Dedifferentiated amniotic fluid mesenchymal stem cell (primary cell): ENCODE data around the gene AOX1.
"Not testable (repeated sequence)": the region's sequence is repeated elsewhere in the genome, so short reads cannot be mapped to it uniquely, and the experiment has no call there.

Experiments
- DNase-seq: peaks from one replicate; pipeline ENCODE4 v3.0.0-alpha.2; 2016; ENCODE audit errors: extremely low spot score

Gene AOX1

DNA sequence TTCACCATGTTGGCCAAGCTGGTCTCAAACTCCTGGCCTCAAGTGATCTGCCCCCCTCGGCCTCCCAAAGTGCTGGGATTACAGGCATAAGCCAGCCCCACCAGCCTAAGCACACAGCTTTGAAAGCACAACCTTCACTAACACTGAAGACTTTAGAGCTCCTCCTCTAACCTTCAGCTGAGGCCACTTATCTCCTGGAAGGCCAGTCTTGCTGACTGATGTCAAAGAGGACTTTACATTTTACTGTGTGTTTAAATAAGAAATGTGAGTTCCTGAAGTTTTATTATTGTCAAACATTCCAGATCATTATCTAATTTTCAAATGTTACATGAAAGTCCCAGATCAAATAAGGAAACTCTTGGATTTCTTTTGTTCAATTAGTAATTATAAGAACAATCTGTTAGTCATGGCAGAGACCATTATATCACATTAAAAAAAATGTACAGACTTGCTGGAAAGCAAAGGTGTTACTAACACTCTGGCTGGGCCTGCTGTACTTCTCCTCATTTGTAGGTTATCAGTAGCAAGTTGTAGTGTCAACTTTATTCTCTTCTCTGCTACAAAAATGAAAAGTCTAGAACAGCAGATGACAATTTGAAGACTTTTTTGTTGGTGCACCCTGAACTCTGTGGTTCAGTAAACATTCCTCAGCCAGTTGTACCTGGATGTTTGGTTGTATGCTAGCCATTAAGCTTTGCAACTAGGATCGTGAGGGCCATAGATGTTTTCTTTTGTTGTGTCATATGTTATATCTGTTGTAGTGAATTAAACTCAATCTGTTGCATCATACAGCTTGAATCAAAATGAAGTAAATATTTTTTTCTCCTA is 80.0 kb downstream of the AOX1 start:
- no peak for DNase-seq

DNA sequence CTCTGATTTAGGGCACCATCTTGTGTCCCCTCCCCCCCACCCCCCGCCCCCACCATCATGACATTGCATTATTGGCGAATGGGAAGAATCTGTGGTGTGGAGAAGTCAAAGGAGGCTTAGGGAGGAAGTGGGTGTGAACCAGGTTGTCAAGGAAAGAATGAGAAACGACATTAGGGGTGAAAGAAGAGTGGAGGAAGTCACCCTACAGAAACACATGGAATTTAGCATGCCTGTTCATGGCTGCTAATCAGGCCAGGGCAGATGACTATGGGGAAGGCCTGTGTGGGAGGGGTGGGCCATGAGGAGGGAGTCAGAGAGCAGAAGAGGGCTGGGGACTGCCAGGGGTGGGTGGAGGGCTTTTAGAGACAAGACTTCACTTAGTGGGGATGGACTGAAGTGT is 81.6 kb downstream of the AOX1 start:
- no peak for DNase-seq

DNA sequence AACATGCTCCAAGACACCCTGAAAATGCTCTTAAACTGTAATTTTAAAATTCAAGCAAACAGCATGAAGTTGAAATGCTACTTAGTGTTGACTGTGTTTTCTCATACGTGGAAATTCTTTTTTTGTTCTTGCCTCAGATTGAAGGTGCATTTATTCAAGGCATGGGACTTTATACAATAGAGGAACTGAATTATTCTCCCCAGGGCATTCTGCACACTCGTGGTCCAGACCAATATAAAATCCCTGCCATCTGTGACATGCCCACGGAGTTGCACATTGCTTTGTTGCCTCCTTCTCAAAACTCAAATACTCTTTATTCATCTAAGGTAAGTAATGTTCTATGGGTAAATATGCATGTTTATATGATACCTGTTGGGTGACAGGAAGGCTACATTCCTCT is 82.7 kb downstream of the AOX1 start:
- DNase-seq: no peak

DNA sequence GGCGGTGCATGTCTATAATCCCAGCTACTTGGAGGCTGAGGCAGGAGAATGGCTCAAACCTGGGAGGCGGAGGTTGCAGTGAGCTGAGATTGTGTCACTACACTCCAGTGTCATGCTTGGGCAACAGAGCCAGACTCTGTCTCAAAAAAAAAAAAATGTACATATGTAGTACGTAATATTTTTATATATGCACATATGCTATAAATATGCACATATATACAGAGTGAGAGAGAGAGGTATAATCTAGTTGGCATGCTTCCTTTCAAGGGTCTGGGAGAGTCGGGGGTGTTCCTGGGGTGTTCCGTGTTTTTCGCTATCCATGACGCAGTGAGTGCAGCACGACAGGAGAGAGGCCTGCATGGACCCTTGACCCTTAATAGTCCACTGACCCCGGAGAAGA is 83.5 kb downstream of the AOX1 start:
- no peak for DNase-seq

DNA sequence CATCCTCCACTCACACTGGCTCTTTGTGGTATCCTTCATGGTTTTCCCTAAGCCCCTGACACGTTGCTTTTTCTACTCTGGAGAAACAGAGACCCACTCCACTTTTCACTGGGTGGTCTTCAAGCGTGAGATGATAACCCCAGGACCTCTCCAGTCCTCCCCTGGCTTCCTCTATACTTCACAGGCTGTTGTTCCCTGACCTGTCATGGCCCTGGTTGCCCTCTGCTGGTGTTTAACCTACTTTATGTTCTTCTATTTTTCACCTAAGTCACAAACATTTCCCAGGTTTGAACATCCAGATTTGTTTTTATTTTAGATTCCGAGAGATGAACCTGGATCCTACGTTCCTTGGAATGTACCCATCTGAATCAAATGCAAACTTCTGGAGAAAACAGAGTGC is 84.5 kb downstream of the AOX1 start:
- no peak for DNase-seq

DNA sequence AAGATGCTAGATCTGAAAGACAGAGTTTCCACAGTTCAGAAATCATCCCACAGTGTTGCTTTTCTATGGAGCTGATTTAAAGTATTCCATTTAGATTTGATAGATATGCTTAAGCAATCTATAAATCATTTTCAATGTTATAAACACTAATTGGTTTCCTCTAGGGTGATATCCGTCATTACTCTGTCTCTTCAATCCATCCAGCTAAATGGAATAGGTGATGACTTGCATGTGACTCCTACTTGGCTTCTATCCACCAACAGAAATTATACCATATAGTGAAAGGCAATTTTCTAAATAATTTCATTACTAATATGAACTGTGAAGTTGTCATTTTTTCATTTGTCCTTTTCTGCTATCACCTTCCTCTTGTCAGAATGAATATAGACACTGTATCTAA is 84.9 kb downstream of the AOX1 start:
- no peak for DNase-seq

DNA sequence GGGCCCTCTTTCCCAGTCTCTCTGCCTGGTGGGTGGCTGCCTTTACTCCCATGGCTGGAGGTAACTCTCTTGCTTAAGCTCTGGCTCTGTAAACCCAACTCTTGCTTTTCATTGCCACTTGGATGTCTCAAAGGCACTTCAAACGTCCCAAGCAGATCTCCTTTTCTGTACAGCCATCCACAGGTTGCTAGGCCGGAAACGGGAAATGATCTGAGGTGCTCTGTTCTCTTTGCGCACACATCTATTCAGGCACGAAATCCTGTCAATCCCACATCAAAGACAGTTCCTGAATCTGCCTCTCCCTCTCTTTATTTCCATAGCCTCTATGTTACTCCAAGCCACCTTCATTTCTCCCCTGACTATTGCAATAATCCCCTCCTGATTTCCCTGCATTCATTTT is 87.4 kb downstream of the AOX1 start:
- DNase-seq: no peak

DNA sequence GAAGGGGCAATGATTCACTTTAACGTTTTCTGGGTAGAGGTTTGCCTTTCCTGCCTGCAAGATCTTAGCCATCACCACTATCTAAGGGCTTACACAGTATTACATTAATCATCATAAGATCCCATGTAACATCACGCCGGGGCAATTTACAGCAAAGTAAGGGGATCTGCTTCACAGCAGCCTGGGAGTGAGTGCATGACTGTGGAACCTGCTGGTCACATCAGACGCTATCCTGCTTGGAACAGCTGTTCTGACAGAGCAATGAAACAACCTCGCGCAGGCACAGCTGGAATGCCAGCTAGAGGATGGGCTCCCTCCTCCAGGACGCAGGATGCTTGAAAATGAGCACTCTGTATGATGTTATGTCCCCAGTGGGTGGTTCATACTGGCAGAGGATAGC is 89.0 kb downstream of the AOX1 start:
- no peak for DNase-seq

DNA sequence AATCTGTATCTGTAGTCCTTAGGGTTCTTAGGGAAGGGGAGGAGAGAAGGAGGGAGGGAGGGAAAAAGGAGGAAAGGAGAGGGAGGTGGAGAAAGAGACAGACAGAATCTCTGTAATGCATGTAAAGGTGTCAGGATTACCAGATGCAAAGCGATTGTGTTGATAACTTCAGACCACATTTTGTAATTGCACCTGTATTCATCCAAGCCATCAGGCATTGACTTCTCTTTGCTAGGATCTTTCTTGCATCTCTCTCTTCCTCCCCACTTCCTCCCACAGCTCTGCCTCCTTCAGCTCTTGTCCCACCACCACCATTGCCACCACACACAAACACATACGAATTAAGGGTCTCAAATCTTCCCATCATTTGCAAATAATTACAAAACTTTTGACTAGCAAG is 91.4 kb downstream of the AOX1 start:
- no peak for DNase-seq

DNA sequence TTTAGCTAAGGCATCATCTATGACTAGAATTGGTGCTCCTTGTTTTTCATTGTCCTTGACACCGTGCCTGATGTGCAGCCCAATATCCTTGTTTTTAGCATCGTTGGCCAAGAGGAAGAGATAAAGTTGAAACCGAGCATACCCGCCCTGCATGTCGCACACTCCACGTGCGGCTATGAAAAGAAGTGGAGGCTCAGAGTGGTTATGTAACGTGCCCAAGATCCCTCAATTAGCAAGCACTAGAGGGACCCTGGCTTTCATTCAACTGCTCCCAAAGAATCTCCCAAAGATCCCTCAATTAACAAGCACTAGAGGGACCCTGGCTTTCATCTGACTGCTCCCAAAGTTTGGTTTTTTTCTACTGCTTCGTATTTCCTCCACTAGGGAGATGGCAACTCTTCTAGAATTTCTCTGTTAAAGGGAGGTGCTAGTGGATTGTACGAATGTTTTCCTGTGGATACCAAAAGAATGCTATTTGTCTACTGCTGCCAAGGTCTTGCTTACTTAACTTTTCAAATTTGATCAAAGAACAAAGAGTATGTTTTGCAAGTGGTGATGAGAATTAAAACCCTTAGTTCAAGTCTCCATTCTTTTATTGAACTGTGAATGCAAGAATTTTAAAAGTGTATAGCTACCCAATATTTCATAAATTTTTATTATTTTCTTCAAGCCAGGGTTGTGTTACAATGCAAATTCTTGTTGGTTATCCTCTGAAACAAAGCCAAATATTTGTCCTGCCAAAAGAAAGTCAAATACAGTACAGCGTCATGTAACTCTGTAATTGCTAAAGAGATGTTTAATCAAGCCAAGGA is 92.1 kb downstream of the AOX1 start:
- peak; percentile 87 for DNase-seq

DNA sequence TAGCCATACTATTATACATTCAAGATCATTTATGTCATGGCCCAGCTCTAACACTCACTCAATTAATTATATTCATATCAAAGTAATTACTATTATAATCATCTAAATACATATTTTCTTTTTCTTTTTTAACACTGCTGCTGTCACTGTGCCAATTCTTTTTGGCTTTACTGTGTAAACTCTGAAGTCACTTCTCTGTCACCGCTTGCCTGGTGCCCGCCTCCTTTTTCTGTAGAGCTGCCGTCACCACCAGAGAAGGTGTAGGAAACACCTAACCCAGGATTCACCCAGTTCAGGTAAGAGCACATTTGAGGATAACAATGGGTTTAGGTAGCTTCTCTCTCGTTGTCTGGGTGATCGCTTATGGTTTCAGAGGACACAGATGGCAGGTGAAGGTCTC is 93.3 kb downstream of the AOX1 start:
- DNase-seq: no peak

DNA sequence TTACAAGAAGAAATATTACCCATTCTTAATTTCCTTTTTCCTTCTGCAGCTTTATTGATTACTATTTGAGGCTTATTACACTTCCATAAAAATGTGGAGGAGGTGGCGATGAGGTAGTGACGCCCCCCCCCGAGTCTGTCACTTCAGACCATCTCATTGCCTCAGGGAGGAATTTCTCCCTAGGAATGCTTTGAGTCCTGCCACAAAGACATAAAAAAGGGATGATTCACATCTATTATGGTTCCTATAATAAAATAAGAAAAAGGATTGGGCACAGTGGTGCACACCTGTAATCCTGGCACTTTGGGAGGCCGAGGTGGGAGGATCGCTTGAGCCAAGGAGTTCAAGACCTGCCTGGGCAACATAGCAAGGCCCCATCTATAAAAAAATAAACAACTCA is 93.7 kb downstream of the AOX1 start:
- no peak for DNase-seq

DNA sequence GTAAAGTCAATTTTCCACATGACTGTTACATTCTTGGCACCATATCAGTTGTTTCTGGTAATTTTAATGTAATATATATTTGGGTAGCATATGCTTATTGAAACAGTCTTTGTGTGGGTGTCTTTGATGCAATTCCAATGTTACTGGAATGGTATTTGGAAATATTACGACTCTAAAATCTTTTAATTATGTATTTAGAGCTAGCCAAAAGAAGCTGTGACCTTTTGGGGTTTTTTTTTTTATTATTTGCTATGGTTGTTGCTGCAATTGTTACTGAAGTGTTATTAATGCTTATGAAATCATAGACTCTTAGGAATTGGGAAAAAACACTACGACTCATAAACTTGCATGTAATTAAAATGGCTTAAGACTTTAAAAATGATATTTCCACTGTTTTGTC is 95.9 kb downstream of the AOX1 start:
- no peak for DNase-seq

DNA sequence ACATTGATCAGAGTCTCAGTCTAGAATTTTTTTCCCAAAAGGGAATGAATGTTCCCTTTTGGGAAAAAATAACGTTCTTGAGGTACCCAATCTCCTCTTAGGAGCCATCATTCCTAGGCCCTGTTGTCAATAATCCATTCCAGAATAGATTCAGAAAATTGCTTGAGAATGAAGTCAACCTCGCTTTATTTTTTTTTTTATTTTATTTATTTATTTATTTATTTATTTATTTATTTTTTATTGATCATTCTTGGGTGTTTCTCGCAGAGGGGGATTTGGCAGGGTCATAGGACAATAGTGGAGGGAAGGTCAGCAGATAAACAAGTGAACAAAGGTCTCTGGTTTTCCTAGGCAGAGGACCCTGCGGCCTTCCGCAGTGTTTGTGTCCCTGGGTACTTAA is 96.6 kb downstream of the AOX1 start:
- not testable (repeated sequence) for DNase-seq

DNA sequence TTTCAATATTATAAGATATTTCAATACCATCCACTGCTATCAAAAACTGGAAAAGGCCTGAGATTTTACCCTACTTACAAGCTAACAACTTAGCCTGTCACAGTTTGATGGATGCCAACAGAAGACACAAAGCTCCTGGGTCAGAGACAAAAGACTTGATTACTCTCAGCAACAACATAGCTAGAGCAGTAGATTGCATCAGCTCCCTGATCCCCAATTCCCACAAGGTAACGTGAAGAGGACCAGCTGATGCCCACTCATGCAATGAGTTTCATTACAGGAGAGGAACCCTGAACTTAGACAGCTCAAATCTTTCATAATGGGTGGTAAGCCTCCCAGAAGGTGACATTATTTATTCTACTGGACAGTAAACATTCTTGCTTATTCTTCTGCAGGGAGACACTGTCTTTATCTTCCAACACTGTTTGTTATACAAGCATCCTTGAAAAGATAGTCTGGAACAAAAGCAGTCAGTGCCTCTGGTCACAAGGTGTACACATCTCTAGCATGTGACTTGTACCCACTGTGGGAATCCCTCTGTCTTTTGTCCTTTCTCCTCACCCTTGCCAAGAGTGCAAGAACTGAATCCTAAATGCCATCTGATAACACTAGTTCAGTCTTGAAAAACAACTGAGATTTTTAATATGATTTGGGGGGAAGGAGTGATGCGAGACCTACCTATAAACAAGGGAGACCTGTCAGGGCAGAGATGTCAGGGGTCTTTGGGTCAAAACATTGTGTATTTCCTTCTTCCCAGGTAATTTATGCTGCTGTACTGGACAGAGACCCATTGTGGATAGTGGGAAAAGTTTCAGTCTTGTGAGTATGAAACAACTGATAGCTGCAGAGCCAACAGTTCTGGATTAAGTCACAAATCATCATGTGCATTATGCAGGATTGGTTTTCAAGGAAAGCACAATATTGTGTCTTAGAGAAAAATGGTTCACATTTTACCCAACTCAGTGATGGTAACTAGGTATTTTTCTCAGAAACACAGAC is 102.4 kb downstream of the AOX1 start:
- DNase-seq: no peak

DNA sequence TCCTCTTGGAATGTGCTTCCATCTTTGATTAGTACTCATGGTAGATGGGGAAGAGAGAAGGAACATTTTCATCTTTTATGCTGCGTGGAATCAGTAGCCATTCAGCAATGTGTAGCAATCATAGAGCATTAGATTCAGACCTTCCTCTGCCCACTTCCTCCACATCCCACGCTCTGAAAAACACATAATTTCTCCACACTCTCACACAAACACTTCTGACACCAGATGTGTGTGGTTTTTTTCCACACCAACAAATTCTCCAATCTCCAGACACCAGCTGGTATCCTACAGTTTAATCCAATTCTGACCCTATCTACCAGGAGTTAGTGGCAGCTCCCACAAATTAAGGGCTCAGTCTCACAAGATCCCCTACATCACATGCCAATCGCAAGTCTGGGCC is 103.3 kb downstream of the AOX1 start:
- no peak for DNase-seq

DNA sequence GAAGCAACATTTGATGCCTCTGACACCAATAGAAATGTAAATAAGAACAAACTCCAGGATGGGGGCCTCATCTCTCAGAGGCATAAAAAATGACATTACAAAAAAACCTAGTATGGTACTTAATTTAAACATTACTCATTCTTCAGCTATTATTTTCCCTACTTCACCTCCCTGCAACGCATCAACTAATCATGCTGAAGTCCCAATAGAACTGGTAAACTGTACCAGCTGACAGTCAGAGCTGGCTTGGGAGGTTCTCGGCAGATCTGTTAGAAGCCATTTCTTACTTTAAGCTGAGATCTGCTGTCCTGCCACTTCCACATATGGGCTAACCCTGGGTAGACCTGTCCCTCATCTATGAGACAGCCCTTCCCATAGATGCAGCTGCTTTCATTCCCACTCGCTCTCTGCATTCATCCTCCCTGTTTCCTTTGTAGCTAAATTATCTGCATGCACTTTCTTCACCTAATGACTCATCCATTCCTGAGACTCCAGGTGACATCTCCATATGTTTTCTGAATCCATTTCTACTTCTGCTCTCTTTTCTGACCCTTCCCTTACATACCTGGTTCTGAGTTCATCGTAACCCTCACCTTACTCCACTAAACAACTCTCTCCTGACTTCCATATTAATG is 108.1 kb downstream of the AOX1 start:
- no peak for DNase-seq

DNA sequence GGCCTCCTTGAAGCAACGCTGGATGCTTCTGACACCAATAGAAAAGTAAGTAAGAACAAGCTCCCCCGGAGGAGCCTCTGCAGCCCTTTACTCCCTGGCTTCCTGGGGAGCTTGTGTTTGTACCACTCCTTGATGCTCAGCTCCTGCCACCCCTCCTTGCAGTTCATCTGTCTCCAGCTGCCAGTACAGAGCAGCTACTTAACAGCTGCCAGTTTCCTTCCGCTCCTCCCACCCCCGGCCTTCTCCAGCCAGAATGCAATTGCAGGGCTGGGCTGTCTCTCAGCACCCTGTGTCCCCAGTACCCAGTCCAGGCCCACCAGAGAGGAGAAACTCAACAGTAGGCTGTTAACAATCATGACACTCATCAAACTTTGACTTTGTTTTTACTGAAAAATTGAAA is 109.4 kb downstream of the AOX1 start:
- DNase-seq: no peak

DNA sequence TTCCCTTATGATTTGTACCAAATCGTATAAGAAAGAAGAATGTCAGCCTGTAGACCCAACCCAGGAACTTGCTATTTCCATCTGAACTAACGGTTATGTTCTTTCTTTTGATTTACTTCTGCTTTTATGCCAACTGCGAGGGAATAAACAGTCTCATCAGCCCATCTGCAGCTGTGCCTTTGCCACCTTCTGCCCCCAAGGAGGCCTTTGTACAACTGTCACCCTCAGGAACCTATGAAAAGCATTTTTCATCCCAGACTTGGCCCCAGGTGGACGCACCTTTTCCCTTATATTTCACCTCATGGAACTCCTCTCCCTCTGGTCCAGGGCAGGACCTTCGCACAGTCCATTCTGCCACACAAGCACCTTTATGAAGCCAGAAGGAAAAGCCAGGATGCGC is 109.8 kb downstream of the AOX1 start:
- DNase-seq: no peak

DNA sequence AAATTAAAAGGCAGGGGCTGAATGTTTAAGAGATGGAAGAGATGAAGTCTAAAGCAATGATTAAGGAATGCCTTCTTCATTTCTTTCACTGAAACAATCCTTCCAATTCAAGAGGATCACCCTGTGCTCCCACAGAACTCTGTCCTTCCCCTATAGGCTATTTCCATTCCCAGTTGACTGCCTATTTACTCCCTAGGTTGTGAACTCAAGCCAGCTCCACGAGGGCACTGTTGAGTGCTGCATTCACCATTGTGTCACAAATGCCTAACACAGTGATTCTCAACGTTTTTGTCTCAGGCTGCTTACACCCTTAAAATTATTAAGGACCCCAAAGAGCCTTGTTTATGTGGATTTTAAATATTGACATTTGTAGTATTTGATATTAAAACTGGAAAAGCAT is 112.4 kb downstream of the AOX1 start:
- DNase-seq: no peak

DNA sequence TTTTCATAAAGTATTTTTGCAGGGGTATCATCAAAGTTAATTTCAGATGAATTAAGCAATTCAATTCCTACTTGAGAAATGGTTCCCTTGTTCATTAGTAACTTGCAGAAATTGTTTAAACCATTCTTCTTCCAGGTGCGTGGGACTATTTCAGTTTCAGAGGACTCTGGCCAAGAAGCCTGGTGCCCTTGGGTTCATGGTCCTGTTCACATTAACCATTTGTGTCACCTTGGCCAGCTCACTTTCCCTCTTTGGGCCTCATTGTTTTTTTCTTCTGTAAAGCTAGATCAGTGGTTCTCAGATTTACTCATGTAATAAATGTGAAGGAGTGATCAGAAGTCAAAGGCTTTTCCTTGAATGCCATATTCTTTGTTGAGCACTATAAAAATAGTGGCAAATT is 113.5 kb downstream of the AOX1 start:
- no peak for DNase-seq

DNA sequence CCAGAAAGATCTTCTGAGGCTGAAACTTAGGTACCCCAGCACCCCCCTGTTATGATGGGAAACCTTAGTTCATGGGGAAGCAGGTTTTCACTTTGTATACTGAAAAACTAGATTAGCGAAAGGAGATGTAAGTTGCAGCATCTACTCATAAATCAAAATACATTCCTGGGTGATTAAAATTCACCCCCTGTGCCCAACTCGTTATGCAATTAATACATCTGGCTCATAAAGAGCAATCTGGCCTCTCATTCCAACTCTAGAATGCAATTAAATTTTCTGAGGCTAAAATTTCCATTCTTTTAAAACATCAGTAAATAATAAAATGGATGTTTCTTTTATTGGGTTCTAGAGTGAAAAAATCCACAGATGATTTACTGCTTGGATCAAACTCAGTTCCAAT is 115.0 kb downstream of the AOX1 start:
- DNase-seq: no peak
